Stimulated activated CD4-positive, alpha-beta T cell treated with anti-CD3 and anti-CD28 coated beads, Interleukin-12 subunit alpha, Interleukin-12 subunit beta, amount 100 ng/mL, for 4 hours (primary cell): Measurements from ENCODE around the gene ABCA1.
"Not testable (repeated sequence)": the region's sequence is repeated elsewhere in the genome, so short reads cannot be mapped to it uniquely, and the experiment has no call there.

ENCODE experiments used
- DNase-seq: peaks from one replicate; pipeline ENCODE4 v3.0.0-alpha.2; 2020

Gene ABCA1

DNA sequence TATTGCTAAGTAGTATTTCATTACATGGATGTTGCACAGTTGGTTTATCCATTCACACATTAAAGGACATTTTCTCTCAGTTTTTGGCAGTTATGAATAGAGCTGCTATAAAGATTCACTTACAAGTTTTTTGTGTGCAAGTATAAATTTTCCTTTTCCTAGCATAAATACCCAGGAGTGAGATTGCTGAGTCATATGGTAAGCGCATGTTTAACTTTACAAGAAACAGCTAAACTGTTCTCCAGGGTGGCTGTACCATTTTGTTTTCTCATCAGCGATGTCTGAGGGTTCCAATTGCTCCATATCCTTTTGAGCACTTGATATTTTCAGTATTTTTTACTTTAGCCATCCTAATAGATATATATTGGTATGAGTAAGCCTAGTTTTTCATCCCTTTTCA lies 16.4 kb upstream of the ABCA1 start:
- DNase-seq = no peak

DNA sequence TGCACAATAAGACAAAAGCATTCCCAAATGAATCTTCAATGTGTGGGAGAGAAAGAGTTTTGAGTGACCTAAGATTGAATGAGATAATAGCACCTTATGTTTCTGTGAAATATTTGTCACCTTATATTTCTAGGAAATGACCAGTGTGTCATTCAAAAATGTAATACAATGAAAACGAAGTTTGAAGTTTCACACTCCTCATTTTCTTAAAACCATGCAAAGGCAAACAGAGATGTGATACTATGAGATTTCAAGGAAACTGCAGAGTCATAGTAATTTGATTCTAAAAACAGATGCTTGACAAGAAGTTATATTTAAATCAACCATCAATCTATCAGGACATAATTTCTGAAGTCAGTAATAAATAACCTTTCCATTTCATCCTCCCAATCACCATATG lies 13.6 kb upstream of the ABCA1 start:
- no peak for DNase-seq

- no peak for DNase-seq
Observed at GRCh38 chr9:104936291-104936690, 8.3 kb upstream of the ABCA1 start.

DNA sequence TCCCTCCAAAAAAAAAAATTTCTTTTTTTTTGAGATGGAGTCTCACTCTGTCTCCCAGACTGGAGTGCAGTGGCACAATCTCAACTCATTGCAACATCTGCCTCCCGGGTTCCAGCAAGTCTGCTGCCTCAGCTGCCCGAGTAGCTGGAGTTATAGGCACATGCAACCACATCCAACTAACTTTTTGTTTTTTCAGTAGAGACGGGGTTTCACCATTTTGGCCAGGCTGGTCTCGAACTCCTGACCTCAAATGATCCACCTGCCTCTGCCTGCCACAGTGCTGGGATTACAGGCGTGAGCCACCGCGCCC lies 7.5 kb upstream of the ABCA1 start:
- not testable (repeated sequence) for DNase-seq

GRCh38 chr9:104934691-104935500 lies 6.9 kb upstream of the ABCA1 start:
- no peak for DNase-seq

DNA sequence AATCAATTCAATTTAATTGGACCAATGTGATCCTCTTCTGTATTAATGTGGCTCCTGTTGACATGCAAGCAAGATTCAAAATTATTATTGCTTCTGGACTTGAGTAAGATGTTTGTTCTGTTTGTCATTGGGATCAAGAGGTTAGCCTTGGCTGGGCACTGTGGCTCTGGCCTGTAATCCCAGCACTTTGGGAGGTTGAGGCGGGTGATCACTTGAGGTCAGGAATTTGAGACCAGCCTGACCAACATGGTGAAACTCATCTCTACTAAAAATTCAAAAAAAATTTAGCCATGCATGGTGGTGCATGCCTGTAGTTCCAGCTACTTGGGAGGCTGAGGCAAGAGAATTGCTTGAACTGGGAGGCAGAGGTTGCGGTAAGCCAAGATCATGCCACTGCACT lies 5.1 kb upstream of the ABCA1 start:
- DNase-seq = not testable (repeated sequence)

DNA sequence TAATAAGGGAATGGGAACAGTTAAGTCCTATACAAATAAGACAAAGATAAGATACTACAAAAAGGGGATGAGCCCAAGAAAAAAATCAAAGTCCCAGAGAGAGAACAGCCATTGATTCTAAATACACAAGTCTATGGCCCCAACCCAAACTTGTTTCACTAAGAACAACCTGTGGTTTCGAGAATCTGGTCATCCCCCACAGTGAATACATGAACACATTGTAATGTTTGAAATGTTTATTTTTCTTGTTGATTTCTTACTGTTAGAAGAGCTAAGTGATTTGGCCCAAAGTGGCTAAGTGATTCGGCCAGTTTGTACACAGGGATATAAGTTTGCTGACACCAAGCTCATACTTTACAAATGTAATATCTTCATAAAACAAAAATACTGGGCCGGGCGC lies 3.3 kb upstream of the ABCA1 start:
- no peak for DNase-seq

GRCh38 chr9:104927216-104927911 lies 591 bp downstream of the ABCA1 start:
- peak; percentile 12 for DNase-seq

- no peak for DNase-seq
Observed at GRCh38 chr9:104923740-104924139, 4.2 kb downstream of the ABCA1 start.

- no peak for DNase-seq
Observed at GRCh38 chr9:104923289-104923688, 4.7 kb downstream of the ABCA1 start.

DNA sequence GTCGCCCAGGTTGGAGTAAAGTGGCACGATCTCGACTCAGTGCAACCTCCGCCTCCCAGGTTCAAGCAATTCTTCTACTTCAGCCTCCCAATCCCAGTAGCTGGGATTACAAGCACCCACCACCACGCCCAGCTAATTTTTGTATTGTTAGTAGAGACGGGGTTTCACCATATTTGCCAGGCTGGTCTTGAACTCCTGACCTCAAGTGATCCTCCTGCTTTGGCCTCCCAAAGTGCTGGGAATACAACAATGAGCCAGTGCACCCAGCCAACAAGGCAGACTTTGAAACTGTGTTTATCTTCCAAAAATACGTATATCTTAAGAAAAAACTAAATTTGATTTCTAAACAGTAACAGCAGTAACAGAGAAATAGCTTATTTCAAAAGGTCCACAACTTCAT lies 5.2 kb downstream of the ABCA1 start:
- DNase-seq = not testable (repeated sequence)

DNA sequence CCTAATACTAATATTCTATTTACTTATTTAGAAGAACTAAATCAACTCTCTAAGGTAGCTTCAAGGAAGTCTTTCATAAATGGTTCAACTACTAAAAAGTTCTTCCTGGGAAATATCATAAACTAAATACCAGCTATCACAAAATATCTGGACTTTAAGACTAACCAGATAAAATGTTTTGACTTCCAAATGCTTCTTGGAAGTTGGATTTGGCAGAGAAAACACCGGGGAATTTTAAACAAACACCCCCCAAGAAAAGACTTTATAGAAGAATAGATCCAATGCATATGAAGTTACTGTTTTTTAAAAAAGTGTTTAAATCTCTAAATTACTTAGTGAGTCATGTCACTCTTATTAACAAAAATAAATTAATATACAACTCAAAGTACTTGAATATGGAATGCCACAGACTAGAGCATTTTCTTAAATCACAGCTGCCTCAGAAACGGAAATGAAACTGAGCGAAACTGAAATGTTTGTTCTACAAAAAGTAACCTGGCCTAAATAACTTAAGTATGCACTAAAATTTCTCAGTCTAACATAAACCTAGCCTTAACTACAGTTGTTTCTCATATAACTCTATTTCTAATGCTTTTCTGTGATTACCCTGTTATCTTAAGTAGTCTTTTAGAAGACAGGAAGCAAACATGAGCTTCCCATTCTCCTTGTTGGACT lies 6.8 kb downstream of the ABCA1 start:
- no peak for DNase-seq

- no peak for DNase-seq
Observed at GRCh38 chr9:104915753-104916152, 12.2 kb downstream of the ABCA1 start.

DNA sequence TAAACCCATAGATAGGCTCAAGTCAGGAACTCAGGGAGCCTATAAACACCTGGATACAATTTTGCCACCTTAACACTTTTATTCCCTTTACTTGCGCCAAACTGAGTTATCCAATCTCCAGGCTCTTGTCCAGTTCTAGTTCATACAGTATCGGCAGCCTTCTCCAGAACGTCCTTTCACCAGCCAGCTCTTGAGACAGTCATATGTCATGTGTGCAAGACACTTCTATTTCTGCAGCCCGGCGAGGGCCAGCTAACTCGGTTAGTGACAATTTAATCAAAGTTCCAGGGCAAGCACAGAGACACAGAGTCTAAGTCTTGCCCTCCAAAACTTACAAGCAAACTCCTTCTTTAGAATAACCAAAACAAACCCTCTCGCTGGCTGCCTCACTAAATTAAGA lies 12.9 kb downstream of the ABCA1 start:
- no peak for DNase-seq

DNA sequence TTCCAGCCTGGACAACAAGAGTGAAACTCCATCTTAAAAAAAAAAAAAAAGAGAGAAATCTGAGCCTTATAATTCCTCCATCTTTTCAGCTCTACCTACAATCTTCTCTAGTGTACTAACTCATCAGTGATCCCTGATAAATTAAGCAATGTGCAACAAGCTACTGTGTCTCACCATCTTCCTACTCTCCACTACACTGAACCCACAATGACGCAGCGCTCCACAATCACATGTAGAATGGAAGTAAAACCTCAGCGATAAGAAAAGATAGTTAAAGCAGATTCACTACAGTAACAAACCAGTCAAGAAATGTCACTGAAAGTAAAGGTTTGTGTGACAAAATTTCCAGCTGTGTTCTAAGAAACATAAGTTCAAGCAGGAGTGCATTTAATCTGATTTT lies 13.5 kb downstream of the ABCA1 start:
- DNase-seq = no peak

GRCh38 chr9:104912606-104913005 lies 15.3 kb downstream of the ABCA1 start:
- DNase-seq = no peak

DNA sequence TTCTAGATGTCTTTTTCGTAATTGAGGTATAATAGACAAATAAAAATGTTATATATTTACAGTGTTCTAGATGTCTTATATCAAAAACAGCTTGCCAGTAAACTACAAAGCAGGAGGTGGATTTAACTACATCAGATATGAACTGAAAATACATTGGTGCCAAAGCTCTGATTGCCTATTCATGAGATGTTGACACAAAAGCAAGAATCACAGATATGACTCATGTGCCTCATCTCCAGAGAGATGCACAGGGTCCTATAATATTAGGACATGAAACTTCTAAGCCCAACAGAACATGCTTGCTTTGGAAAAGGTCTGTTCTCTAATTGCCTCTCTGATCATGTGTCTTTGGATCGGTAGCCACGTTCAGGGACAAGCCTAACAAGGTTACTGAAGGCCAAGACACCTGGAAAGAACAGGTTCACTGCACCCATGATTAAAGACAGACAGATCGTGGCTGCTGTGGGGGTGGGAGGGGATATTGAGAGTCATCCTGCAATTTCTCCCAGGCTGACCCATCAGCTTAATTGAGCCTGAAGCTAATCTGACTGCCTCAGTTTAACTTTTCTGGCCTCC lies 16.8 kb downstream of the ABCA1 start:
- no peak for DNase-seq

- DNase-seq = no peak
Observed at GRCh38 chr9:104907278-104907951, 20.5 kb downstream of the ABCA1 start.

DNA sequence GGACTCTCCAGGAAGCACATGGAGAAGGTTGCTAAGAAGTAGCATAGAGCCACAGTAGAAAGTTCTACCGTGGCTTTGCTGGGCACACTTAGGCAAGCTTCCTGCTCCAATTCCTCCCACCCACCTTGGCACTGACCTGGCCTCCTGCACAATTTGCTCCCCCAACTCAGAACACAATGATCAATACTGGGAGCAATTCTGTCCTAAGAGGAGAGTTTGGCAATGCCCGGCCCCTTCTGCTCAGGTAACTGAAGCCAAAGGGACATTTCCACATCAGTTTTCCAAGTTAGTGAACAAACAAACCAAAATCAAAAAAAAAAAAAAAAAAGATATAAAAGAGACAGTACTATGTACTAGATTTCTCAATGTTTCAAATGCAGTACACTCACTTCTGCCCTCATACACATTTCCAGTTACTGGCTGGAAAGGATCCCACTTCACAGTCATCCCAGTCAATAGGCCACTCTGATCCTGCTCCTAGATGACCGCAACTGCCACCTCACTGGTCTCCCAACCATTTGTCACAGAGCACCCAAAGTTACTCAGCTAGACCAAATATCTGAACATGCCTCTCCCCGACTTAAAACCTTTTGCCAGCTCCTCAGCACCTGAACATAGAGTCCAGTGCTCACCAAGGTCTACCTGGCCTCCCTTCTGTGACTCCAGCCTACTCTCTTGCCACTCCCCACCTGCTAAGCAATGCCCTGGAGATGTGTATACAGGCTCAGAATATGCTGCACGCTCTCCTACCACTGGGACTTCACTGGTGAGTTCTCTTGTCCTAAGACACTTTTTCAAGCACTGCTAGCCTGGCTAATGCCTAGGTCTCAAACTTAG lies 21.3 kb downstream of the ABCA1 start:
- DNase-seq = no peak

DNA sequence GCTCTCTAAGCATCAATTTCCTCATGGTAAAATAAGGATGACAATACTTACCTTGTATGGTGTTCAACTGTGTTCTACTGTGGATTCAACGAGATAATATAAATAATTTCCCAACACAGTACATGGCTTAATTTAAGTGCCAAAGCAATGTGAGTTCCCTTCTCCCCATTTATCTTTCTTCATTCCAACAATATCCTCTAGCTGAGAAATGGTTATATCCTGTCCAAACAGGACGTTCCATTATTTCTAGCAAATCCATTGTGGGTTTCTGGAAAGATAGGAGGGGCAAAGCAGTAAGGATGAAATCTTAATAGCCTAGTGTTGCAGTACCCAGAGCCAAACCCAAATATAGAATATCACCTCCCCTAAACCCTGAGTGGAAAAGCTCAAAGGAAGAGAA lies 22.0 kb downstream of the ABCA1 start:
- DNase-seq = no peak

- DNase-seq = no peak
Observed at GRCh38 chr9:104905153-104905901, 22.6 kb downstream of the ABCA1 start.

DNA sequence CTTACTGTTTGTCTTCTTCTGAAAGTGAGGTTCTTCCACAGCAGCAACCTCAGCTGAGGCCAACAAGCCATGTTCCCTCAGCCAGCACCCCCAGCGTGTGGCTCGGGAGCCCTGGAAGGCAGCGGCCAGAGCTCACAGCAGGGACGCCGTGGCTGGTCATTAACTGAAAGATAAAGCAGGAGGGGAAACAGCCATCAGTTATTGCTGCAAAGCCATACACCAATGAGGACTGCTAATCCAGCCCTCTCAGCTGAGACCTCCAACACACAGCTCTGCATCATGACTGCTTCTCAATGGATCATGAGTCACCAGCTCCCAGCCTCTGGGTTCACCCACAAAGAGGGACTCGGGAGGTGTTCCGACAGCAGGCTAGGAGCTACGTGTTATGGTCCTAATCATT lies 24.3 kb downstream of the ABCA1 start:
- DNase-seq = no peak
